Measurements from ENCODE around the gene KCNK18. TPM values are rescaled to one million over a fixed set of nuclear protein-coding genes. Genes with fewer than 3 reads are reported as not detected.

Gene KCNK18
- total RNA-seq, 2 experiments from 2014 or later, result not detected

GRCh38 chr10:117167789-117168674 lies 29.3 kb upstream of the KCNK18 start:
- Histone ChIP-seq H3K36me3 (ENCODE audit: insufficient read depth, low read length) (no peaks in the 10 kb centered on the region), H3K4me1 (ENCODE audit: insufficient read depth, low read length, poor library complexity, severe bottlenecking) (no peaks in the 10 kb centered on the region), H3K79me2 (ENCODE audit: insufficient read depth, low read depth, low read length) (no peaks in the 10 kb centered on the region), H3K4me2 (ENCODE audit: low read length) (no peak overlapping the region), H2AFZ (ENCODE audit: low read length) (no peak overlapping the region), H3K4me3 (ENCODE audit: low read depth, low read length, poor library complexity, severe bottlenecking) (no peak overlapping the region), H3K9me3 (ENCODE audit: low read length) (no peaks in the 10 kb centered on the region), H3K27ac (ENCODE audit: low read depth, low read length, poor library complexity, severe bottlenecking) (no peak overlapping the region), H4K20me1 (ENCODE audit: insufficient read depth, low read length) (no peaks in the 10 kb centered on the region), H3K9me2 (ENCODE audit: insufficient read depth, low read length) (no peaks in the 10 kb centered on the region)
- intact Hi-C loops (cut with micrococcal nuclease; ENCODE audit: unreplicated experiment), result no loop called here
- DNase-seq (ENCODE audit: low spot score), result peak; percentile 13
- POLR2A ChIA-PET, result interaction anchor here (0.6 kb wide), 1 partner anchor 289 kb away, joined by 3 read pairs; no protein-coding TSS in a partner anchor
- TF ChIP-seq CTCF (conservative IDR thresholded peaks at IDR 0.05; ENCODE audit: low read length) (peak; percentile 78), EZH2phosphoT487 (IDR thresholded peaks at IDR 0.05; ENCODE audit: borderline replicate concordance, low read depth, low read length) (no peak)
- BruUV-seq (replicated peaks), result no TSS peak
- CTCF ChIA-PET (ENCODE audit: unreplicated experiment), result no interaction called here

GRCh38 chr10:117168729-117169128 lies 28.6 kb upstream of the KCNK18 start:
- no TSS peak for BruUV-seq (replicated peaks)
- CTCF ChIA-PET (ENCODE audit: unreplicated experiment), result interaction anchor here (1.0 kb wide), 1 partner anchor 373 kb away, joined by 3 read pairs; no protein-coding TSS in a partner anchor
- no peaks in the 10 kb centered on the region for H3K9me3 ChIP-seq (ENCODE audit: low read length)
- H3K4me1 ChIP-seq (ENCODE audit: insufficient read depth, low read length, poor library complexity, severe bottlenecking), result no peaks in the 10 kb centered on the region
- H2AFZ ChIP-seq (ENCODE audit: low read length), result no peak overlapping the region
- no peak overlapping the region for H3K4me3 ChIP-seq (ENCODE audit: low read depth, low read length, poor library complexity, severe bottlenecking)
- H3K36me3 ChIP-seq (ENCODE audit: insufficient read depth, low read length), result no peaks in the 10 kb centered on the region
- H3K79me2 ChIP-seq (ENCODE audit: insufficient read depth, low read depth, low read length), result no peaks in the 10 kb centered on the region
- H3K27ac ChIP-seq (ENCODE audit: low read depth, low read length, poor library complexity, severe bottlenecking), result no peak overlapping the region
- TF ChIP-seq CTCF (conservative IDR thresholded peaks at IDR 0.05; ENCODE audit: low read length), result no peak
- no peak for TF ChIP-seq EZH2phosphoT487 (IDR thresholded peaks at IDR 0.05; ENCODE audit: borderline replicate concordance, low read depth, low read length)
- intact Hi-C loops (cut with micrococcal nuclease; ENCODE audit: unreplicated experiment), result no loop called here
- no peaks in the 10 kb centered on the region for H3K9me2 ChIP-seq (ENCODE audit: insufficient read depth, low read length)
- no peak overlapping the region for H3K4me2 ChIP-seq (ENCODE audit: low read length)
- POLR2A ChIA-PET, result no interaction called here
- DNase-seq (ENCODE audit: low spot score), result no peak
- no peaks in the 10 kb centered on the region for H4K20me1 ChIP-seq (ENCODE audit: insufficient read depth, low read length)

GRCh38 chr10:117169480-117169879 lies 27.8 kb upstream of the KCNK18 start:
- POLR2A ChIA-PET, result no interaction called here
- Histone ChIP-seq H3K4me3 (ENCODE audit: low read depth, low read length, poor library complexity, severe bottlenecking) (no peak overlapping the region), H3K36me3 (ENCODE audit: insufficient read depth, low read length) (no peaks in the 10 kb centered on the region), H3K4me2 (ENCODE audit: low read length) (no peak overlapping the region), H3K9me2 (ENCODE audit: insufficient read depth, low read length) (no peaks in the 10 kb centered on the region), H4K20me1 (ENCODE audit: insufficient read depth, low read length) (no peaks in the 10 kb centered on the region), H3K4me1 (ENCODE audit: insufficient read depth, low read length, poor library complexity, severe bottlenecking) (peaks cover 2% of the 10 kb centered on the region), H2AFZ (ENCODE audit: low read length) (no peak overlapping the region), H3K79me2 (ENCODE audit: insufficient read depth, low read depth, low read length) (no peaks in the 10 kb centered on the region), H3K9me3 (ENCODE audit: low read length) (no peaks in the 10 kb centered on the region), H3K27ac (ENCODE audit: low read depth, low read length, poor library complexity, severe bottlenecking) (no peak overlapping the region)
- TF ChIP-seq EZH2phosphoT487 (IDR thresholded peaks at IDR 0.05; ENCODE audit: borderline replicate concordance, low read depth, low read length), result no peak
- no peak for TF ChIP-seq CTCF (conservative IDR thresholded peaks at IDR 0.05; ENCODE audit: low read length)
- intact Hi-C loops (cut with micrococcal nuclease; ENCODE audit: unreplicated experiment), result no loop called here
- CTCF ChIA-PET (ENCODE audit: unreplicated experiment), result interaction anchor here (1.0 kb wide), 1 partner anchor 373 kb away, joined by 3 read pairs; no protein-coding TSS in a partner anchor
- no peak for DNase-seq (ENCODE audit: low spot score)
- BruUV-seq (replicated peaks), result no TSS peak
